HFFc6 (cell line): ENCODE measurements around the gene SHTN1. TPM values are rescaled to one million over a fixed set of nuclear protein-coding genes. Genes with fewer than 3 reads are reported as not detected.
A peak's percentile ranks its signal among the peaks of the same experiment; 100 is the strongest.

Experiments used
- DNase-seq: peaks from one replicate; pipeline ENCODE4 v3.0.0-alpha.2; 2018
- H3K27ac Mint-ChIP-seq: 2 replicates; pipeline ENCODE4 v1.8.0; 2020; ENCODE audit warnings: mild to moderate bottlenecking, mixed read lengths
- H3K27me3 Mint-ChIP-seq: 2 replicates; pipeline ENCODE4 v1.8.0; 2021; ENCODE audit warnings: mild to moderate bottlenecking, moderate library complexity, mixed read lengths; ENCODE audit not compliant: insufficient read depth
- H3K36me3 Mint-ChIP-seq: 2 replicates; pipeline ENCODE4 v1.8.0; 2021; ENCODE audit warnings: low read depth, mixed read lengths
- H3K4me1 Mint-ChIP-seq: 2 replicates; pipeline ENCODE4 v1.8.0; 2020; ENCODE audit warnings: low read depth, mixed read lengths
- H3K4me3 Mint-ChIP-seq: 2 replicates; pipeline ENCODE4 v1.8.0; 2020; ENCODE audit warnings: mild to moderate bottlenecking, moderate library complexity, mixed read lengths
- H3K9me3 Mint-ChIP-seq: 2 replicates; pipeline ENCODE4 v1.8.0; 2020; ENCODE audit warnings: mild to moderate bottlenecking, mixed read lengths
- total RNA-seq, 6 experiments: library from RNA; stranded (reverse); fragmentation: NEBNext Ultra II Directional; extraction: Animal tissue kit (Norgen Biotek cat#: 25700); gene quantifications; 2 replicates in 1 of 6; 3 replicates in 5 of 6; pipeline ENCODE4 v1.2.3, GENCODE V29; 2021
- TF ChIP-seq, protein P1 (sequence below): fragments of 200-600 bp; sonication (generic); IDR thresholded peaks from 2 replicates; pipeline ENCODE4 v1.5.0; 2021; ENCODE audit warnings: antibody characterized with exemption, mild to moderate bottlenecking

SHTN1 gene
- total RNA-seq, 6 experiments from 2014 or later = 3.4 to 6.2 (median 5.2) TPM

- H3K27ac Mint-ChIP-seq = no peak overlapping the region
- no peak overlapping the region for H3K4me3 Mint-ChIP-seq
- H3K27me3 Mint-ChIP-seq = peaks cover 2% of the 10 kb centered on the region
- H3K36me3 Mint-ChIP-seq = no peaks in the 10 kb centered on the region
- H3K9me3 Mint-ChIP-seq = no peaks in the 10 kb centered on the region
- TF ChIP-seq, protein P1, sequence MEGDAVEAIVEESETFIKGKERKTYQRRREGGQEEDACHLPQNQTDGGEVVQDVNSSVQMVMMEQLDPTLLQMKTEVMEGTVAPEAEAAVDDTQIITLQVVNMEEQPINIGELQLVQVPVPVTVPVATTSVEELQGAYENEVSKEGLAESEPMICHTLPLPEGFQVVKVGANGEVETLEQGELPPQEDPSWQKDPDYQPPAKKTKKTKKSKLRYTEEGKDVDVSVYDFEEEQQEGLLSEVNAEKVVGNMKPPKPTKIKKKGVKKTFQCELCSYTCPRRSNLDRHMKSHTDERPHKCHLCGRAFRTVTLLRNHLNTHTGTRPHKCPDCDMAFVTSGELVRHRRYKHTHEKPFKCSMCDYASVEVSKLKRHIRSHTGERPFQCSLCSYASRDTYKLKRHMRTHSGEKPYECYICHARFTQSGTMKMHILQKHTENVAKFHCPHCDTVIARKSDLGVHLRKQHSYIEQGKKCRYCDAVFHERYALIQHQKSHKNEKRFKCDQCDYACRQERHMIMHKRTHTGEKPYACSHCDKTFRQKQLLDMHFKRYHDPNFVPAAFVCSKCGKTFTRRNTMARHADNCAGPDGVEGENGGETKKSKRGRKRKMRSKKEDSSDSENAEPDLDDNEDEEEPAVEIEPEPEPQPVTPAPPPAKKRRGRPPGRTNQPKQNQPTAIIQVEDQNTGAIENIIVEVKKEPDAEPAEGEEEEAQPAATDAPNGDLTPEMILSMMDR = no peak
- H3K4me1 Mint-ChIP-seq = no peaks in the 10 kb centered on the region
- DNase-seq = no peak
Measured at GRCh38 chr10:116838143-116838725, 166.8 kb downstream of the SHTN1 start.

GRCh38 chr10:116836902-116837523 lies 168.0 kb downstream of the SHTN1 start:
- Mint-ChIP-seq H3K36me3 (no peaks in the 10 kb centered on the region), H3K4me3 (no peak overlapping the region), H3K9me3 (no peaks in the 10 kb centered on the region), H3K27ac (no peak overlapping the region), H3K27me3 (peaks cover 4% of the 10 kb centered on the region), H3K4me1 (no peaks in the 10 kb centered on the region)
- DNase-seq = no peak
- TF ChIP-seq, protein P1 = peak; percentile 25; the same call in 1 of the 2 replicates

DNA sequence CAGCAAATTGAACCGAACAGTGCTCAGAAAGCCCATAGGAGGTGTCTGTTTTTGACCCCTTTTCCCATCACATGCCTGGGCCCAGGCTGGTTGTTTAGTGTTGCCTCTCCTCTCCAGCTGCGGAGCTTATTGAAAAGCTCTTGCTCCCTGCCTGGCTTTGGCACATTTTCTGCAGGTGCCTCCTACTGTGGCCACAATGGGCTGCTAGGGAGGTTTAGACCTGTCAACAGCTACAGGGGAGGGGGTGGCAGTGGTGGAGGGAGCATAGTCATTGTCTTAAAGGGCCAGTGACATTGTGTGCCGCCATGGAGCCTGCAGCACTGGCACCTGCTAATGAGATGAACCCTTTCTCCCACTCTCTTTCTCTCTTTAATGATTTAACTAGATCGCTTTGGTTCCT lies 168.9 kb downstream of the SHTN1 start:
- no peak overlapping the region for H3K27ac Mint-ChIP-seq
- no peaks in the 10 kb centered on the region for H3K36me3 Mint-ChIP-seq
- DNase-seq = no peak
- H3K9me3 Mint-ChIP-seq = no peaks in the 10 kb centered on the region
- no peaks in the 10 kb centered on the region for H3K4me1 Mint-ChIP-seq
- H3K4me3 Mint-ChIP-seq = no peak overlapping the region
- H3K27me3 Mint-ChIP-seq = peaks cover 6% of the 10 kb centered on the region
- TF ChIP-seq, protein P1 = no peak

DNA sequence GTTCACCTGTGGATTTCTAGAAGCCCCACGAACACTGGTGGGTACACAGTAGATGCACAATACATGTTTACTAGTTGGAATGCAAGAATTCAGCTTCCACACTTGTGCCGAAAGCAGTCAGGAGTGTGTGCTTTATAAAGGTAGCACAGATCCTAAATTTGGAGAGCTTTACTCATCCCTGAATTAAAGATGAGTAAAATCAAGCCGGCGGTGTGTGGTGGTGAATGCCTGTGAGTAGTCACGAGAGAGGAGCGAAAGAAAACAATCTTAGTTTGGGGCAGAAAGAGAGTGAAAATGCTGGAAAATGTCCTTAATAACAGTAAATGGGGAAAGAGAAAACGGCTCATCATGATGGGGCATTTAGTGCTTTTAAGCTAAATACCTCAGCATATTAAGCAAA lies 169.3 kb downstream of the SHTN1 start:
- Mint-ChIP-seq H3K27me3 (peaks cover 9% of the 10 kb centered on the region), H3K36me3 (no peaks in the 10 kb centered on the region), H3K4me3 (no peak overlapping the region), H3K4me1 (no peaks in the 10 kb centered on the region), H3K9me3 (no peaks in the 10 kb centered on the region), H3K27ac (no peak overlapping the region)
- TF ChIP-seq, protein P1 = no peak
- no peak for DNase-seq

GRCh38 chr10:116833986-116834985 lies 170.7 kb downstream of the SHTN1 start:
- DNase-seq = no peak
- no peak overlapping the region for H3K27ac Mint-ChIP-seq
- TF ChIP-seq, protein P1 = no peak
- no peaks in the 10 kb centered on the region for H3K9me3 Mint-ChIP-seq
- no peak overlapping the region for H3K4me3 Mint-ChIP-seq
- peaks cover 12% of the 10 kb centered on the region for H3K27me3 Mint-ChIP-seq
- H3K36me3 Mint-ChIP-seq = no peaks in the 10 kb centered on the region
- H3K4me1 Mint-ChIP-seq = no peaks in the 10 kb centered on the region
